GM12864 (cell line): ENCODE measurements around the gene KYAT1.
"Not testable (repeated sequence)": the region's sequence is repeated elsewhere in the genome, so short reads cannot be mapped to it uniquely, and the experiment has no call there.

Experiments
- DNase-seq: peaks from one replicate; pipeline ENCODE4 v3.0.0-alpha.2; 2011; ENCODE audit warnings: low read depth
- H3K4me3 ChIP-seq: 2 replicates; pipeline ENCODE4 v1.5.1; 2011; ENCODE audit warnings: mild to moderate bottlenecking, low read depth, low read length, control low read depth
- CTCF ChIP-seq: IDR thresholded peaks from 2 replicates; pipeline ENCODE4 v1.5.1; 2011; ENCODE audit warnings: low read depth, mild to moderate bottlenecking, moderate library complexity, low read length, control low read depth, inconsistent platforms; ENCODE audit errors: missing control alignments

KYAT1 gene

GRCh38 chr9:128886211-128886891, 4.6 kb upstream of the KYAT1 start:
- no peak overlapping the region for H3K4me3 ChIP-seq
- TF ChIP-seq CTCF, result no peak
- no peak for DNase-seq

- TF ChIP-seq CTCF, result no peak
- DNase-seq, result no peak
These were observed 4.0 kb upstream of the KYAT1 start for GRCh38 chr9:128885798-128886197.

DNA sequence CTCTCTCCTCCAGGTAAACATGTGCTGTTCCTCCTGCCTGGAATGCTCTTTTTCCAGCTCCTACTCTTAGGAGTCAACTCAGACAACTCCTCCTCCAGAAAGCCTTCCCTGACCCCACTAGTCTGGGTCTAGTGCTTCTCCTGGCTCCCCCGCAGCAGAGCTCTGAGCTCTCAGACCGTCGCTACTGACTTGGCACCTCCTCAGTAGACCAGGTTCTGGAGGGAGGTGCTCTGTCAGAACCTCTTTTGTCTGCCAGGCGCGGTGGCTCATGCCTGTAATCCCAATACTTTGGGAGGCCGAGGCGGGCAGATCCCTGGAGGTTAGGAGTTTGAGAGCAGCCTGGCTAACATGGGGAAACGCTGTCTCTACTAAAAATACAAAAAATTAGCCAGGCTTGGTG, 3.6 kb upstream of the KYAT1 start:
- H3K4me3 ChIP-seq, result no peak overlapping the region
- no peak for TF ChIP-seq CTCF
- no peak for DNase-seq

More at GRCh38 chr9:128885798-128886197, 4.0 kb upstream of the KYAT1 start:
- no peak overlapping the region for H3K4me3 ChIP-seq

- H3K4me3 ChIP-seq, result no peak overlapping the region
- no peak for DNase-seq
- TF ChIP-seq CTCF, result no peak
These were observed 2.4 kb upstream of the KYAT1 start for GRCh38 chr9:128884164-128884563.

DNA sequence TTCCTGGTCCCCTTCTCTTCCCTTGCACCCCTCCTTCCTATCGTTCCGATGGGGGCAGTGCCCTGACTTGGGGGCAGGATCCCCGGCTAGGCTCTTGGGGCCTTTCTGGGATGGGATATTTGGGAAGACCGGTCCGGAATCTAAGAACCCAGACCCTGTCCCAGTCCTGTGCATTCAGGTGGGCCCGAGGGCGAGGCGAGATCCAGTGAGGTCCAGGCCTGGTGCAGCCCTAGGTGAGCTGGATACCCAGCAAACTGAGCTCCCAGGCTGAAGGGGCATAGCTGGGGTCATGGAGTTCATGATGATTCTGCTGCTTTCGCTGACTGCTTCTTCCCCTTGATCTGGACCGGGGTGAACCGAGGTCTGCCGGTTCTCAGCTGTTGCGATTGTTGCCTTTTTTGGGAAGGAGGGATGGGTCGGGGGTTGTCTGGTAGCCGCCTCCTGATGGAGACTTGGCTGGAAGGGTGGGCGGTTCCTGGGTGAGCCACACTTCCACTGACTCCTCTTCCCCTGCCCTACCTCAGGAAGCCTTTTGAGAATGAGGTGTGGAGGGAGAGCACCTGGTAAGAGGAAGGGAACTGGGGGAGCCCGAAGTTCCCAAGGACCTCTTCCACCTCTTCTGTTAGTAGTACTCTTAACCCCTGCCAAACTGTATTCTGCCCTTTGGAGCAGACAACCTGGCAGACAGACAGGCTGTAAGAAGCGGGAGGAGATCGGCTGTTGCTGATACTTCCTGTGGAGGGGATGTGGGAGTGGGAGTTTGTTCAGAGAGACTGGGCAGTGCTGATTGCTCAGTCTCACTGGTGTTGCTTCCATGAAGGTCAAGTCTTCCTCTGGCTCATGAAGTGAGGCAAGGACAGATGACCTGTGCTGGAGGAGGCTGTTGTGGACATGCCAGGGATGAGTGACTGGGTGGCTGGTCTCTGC, 1.2 kb upstream of the KYAT1 start:
- DNase-seq, result no peak
- TF ChIP-seq CTCF, result no peak

DNA sequence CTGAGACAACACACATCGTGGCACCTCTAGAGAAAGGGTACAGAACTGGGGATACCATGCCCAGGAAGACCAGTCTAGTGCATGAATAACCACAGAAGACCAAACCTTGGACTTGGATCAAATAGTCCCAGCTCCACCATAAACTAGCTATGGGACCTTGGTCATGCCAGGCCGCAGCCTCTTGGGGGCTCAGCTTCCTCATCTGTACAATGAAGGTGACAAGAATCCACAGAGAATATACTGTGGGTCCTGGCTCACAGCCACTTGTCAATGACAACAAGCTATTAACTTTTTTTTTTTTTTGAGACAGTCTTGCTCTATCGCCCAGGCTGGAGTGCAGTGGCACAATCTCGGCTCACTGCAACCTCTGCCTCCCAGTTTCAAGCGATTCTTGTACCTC, 3.9 kb downstream of the KYAT1 start:
- DNase-seq, result no peak
- TF ChIP-seq CTCF, result no peak
- H3K4me3 ChIP-seq, result no peak overlapping the region

More for the DNA sequence above, 1.2 kb upstream of the KYAT1 start:
- peak overlapping the region; percentile 61 for H3K4me3 ChIP-seq

- not testable (repeated sequence) for H3K4me3 ChIP-seq, DNase-seq
These were observed 10.8 kb downstream of the KYAT1 start for GRCh38 chr9:128870941-128871265.
